H1 (cell line): ENCODE measurements around the gene MARS1. TPM values are rescaled to one million over a fixed set of nuclear protein-coding genes. Genes with fewer than 3 reads are reported as not detected.

Source experiments
- HDAC6 ChIP-seq: IDR thresholded peaks from one replicate; pipeline ENCODE4 v1.7.1; 2012; ENCODE audit warnings: low read depth, mild to moderate bottlenecking, inconsistent platforms, low read length, moderate library complexity
- PHF8 ChIP-seq: fragments of 200-600 bp; sonication (generic); conservative IDR thresholded peaks from 2 replicates; pipeline ENCODE4 v1.7.1; 2012; ENCODE audit warnings: low read depth, mild to moderate bottlenecking, inconsistent platforms, low read length, moderate library complexity
- ZNF274 ChIP-seq: IDR thresholded peaks from 2 replicates; pipeline ENCODE4 v1.7.0; 2012; ENCODE audit warnings: low read length, borderline replicate concordance; ENCODE audit errors: extremely low read depth
- polyA plus RNA-seq, 7 experiments: library from polyadenylated mRNA; depleted of rRNA in 3 of 7; stranded (reverse) in 5 of 7; unstranded in 2 of 7; fragments of >200 nt in 5 of 7; fragments of 200-250 nt in 2 of 7; gene quantifications; 1 replicate in 5 of 7; 2 replicates in 1 of 7; 4 replicates in 1 of 7; pipeline versions ENCODE4 v1.2.1 to v1.2.3, GENCODE V29; 2011 to 2013; ENCODE audit warnings: missing spikeins in 2 of 7, mixed read lengths in 2 of 7
- total RNA-seq: library from RNA; stranded (reverse); fragmentation: NEBNext Ultra II Directional; extraction: Animal tissue kit (Norgen Biotek cat#: 25700); gene quantifications from 2 replicates; pipeline ENCODE4 v1.2.1, GENCODE V29; 2021

MARS1 gene
- total and polyA plus RNA-seq, 2 of the 8 experiments (the other 6 are each of a cell fraction or from before 2014, with no cell fraction given), result 194 to 407 TPM

GRCh38 chr12:57496822-57497221, 9.0 kb downstream of the MARS1 start (continued):
- TF ChIP-seq HDAC6 (no peak), ZNF274 (no peak), PHF8 (no peak)
- TF ChIP-seq, all 59 proteins: peak for 0
